NT2/D1 (cell line): ENCODE measurements around the gene SORBS2.

Experiments used
- YY1 ChIP-seq: IDR thresholded peaks from 2 replicates; pipeline ENCODE4 v1.6.1; 2011; ENCODE audit not compliant: insufficient read length, insufficient read depth
- ZNF274 ChIP-seq: IDR thresholded peaks from 2 replicates; pipeline ENCODE4 v1.6.1; 2011; ENCODE audit warnings: mild to moderate bottlenecking, low read depth, low read length

- TF ChIP-seq ZNF274 (no peak), YY1 (no peak)
These were observed 2.4 kb downstream of the SORBS2 start for GRCh38 chr4:185809533-185810071.
